GM19239 (cell line): ENCODE results near the gene FAM50A.
"Not testable (repeated sequence)": the region's sequence is repeated elsewhere in the genome, so short reads cannot be mapped to it uniquely, and the experiment has no call there.

Source experiments
- DNase-seq: peaks from one replicate; pipeline ENCODE4 v3.0.0; 2011; ENCODE audit warnings: low spot score; ENCODE audit not compliant: insufficient read length
- FAIRE-seq: peaks from 2 replicates; lab custom pipeline; 2011; peaks lifted over from hg19 to GRCh38; lab: Jason Lieb, UNC

FAM50A gene, protein sequence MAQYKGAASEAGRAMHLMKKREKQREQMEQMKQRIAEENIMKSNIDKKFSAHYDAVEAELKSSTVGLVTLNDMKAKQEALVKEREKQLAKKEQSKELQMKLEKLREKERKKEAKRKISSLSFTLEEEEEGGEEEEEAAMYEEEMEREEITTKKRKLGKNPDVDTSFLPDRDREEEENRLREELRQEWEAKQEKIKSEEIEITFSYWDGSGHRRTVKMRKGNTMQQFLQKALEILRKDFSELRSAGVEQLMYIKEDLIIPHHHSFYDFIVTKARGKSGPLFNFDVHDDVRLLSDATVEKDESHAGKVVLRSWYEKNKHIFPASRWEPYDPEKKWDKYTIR

GRCh38 chrX:154443992-154444754 is at the start of gene FAM50A:
Gene FAM50A (plus strand): TSS chrX:154444141. CDS start chrX:154444236, 95 bp downstream.
- peak; percentile 89 for FAIRE-seq
- peak; percentile 86 for DNase-seq

- not testable (repeated sequence) for FAIRE-seq, DNase-seq
These were observed 47.6 kb upstream of the FAM50A start for GRCh38 chrX:154396363-154396762.

GRCh38 chrX:154396973-154397887 is 46.7 kb upstream of the FAM50A start:
- DNase-seq (no peak), FAIRE-seq (peak; percentile 82)

- DNase-seq (peak; percentile 73), FAIRE-seq (peak; percentile 95)
These were observed 45.9 kb upstream of the FAM50A start, which contains the start of gene RPL10 for GRCh38 chrX:154397888-154398667. Gene RPL10 (plus strand): TSS chrX:154398377. CDS start chrX:154398520, 143 bp downstream.

DNA sequence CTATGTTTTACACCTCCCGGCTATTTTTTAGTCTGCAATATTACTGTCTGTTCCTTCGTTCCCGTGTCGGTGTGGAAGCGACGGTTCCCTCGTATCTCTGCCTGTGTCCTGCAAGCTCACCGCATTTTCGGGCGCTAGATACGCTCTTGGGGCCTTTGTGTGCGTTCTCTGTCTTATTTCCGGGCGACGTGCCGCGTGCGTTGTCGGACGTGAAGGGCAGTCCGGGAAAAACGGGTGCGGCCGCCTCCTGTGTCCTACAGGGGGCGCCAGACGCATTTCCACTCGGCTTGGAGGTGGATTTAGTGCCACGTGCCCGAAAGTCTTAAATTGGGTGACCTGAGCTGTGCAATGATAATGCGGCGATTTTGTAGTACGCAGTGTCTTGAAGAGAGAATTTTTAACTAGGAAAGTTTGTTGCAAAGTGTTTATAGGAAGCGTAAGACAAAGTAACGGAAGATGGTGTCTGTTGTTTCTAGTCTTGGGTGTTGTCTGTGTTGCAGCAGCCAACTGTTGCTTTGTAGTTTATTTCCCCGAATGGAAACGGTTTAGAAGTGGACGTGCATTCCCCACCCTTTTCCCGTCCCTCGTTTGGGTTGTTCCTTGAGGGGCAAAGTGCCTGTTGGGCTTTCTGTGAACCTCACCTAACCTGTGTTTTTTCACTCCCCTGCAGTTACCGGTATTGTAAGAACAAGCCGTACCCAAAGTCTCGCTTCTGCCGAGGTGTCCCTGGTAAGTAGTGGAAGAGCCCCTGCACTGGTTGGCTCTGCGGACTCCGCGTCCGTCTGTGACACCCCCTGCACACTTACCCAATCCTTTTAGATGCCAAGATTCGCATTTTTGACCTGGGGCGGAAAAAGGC is 45.0 kb upstream of the FAM50A start:
- FAIRE-seq (no peak), DNase-seq (no peak)

GRCh38 chrX:154399527-154400368 is 44.2 kb upstream of the FAM50A start:
- DNase-seq, result no peak
- FAIRE-seq, result peak; percentile 47

DNA sequence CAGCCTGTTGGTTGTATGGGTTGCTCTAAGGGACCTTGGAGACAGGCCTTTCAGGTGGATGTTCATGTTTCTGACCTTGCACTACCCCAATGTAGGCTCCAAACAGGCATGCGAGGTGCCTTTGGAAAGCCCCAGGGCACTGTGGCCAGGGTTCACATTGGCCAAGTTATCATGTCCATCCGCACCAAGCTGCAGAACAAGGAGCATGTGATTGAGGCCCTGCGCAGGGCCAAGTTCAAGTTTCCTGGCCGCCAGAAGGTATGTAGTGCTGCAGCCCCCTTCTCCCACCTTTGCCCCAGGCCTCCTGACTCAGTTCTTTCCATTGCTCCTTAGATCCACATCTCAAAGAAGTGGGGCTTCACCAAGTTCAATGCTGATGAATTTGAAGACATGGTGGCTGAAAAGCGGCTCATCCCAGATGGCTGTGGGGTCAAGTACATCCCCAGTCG is 43.5 kb upstream of the FAM50A start:
- not testable (repeated sequence) for FAIRE-seq, DNase-seq

DNA sequence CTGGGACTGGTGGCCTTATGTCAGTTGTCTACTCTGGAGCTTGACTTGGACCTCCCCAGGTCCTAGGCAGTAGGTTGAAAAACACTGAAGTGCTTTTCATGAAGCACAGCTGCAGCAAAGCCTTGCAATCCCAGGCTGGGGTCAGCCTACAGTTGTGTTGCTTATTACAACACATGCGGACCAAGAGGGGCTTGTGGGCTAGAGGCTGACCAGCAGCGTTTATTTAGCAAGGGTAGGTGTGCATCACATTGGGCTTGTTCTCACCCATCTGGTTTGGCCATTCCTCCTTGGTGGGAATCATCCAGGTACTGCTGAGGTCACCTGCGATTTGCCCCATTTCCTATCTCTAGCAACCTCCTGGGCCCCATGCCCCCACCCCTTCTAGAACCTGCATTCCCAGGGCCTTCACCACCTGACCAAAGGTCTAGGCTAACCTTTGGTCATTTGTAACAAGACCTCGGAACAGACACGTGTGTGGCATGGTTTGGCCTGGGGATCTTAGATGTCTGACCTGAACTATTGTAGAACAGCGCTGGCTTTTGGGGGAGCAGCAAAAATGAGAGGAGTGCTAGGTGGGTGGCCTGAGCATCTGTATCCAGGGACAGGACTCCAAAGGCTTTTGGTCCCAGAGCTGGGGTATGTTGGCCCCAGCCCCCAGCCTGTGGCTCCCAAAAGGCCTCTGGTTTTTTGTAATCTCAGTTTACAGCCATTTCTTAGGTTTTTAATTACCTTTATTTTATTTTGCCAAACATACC is 42.7 kb upstream of the FAM50A start:
- DNase-seq (no peak), FAIRE-seq (no peak)

DNA sequence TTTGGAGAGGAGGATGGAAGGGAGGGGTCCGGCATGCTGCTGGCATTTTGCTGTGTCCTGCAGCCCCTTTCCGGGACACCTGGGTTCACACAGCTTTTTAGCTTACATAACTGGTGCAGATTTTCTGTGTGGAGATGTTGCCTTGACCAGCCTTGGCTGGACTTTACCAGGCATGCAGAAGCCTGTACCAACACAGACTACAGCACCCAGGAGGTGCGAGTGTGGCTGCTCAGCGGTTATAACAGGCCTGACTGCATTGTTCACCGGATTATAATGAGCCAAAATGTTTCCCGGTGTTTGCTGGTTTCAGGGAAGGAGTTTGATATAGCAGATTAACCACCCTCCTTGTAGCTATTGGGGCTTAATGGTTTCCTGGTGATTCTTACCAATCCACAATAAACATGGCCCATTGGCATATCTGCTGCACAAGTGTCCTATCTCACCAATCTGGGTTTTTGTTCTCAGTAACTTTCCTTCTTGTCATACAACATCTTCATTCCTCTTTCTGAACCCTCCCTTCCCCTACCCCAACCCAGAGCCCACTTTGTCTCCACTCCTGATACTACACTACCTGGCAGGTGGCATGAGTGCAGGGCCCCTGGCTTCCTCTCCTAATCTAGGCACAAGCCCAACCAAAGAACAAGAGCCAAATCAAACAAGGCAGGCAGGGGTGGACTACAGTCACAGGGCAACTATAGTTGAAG is 41.9 kb upstream of the FAM50A start:
- no peak for DNase-seq
- FAIRE-seq, result no peak

DNA sequence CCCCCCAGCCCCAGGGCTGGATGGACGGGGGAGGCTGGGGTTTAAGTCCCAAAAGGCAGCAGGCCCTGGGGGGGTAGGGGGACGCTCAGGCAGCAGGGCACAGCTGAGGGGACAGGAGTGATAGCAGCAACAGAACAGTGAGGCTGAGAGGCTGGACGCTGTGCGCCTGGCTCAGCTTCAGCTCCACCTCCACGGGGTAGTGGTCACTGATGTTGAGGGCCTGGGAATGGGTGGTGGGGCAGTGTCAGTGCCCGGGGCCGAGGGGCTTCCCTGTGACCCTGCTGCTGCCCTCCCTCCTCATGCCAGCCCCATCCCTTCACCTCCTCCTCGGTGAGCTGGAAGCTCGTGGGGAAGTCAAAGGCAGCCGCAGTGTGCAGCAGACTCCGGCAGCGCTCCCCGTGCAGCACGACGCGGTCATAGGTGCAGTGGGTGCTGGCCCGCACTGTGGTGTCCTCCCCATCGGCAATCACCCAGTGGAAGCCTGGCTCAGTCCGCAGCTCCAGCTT is 41.3 kb upstream of the FAM50A start:
- no peak for FAIRE-seq
- no peak for DNase-seq

- DNase-seq (no peak), FAIRE-seq (no peak)
These were observed 40.7 kb upstream of the FAM50A start for GRCh38 chrX:154403192-154403591.

DNA sequence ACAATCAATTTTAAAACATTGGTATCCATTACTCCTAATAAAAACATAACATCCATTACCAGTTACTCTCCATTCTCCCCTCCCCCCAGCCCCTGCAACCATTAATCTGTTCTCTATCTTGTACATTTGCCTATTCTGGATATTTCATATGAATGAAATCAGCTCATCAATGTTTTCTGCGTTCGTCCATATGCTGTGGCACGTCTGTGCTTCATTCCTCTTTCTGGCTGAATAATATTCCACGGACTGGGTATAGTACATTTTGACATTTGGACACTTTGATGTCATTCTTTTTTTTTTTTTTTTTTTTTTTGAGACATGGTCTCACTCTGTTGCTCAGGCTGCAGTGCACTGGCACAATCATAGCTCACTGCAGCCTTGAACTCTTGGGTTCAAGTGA is 40.1 kb upstream of the FAM50A start:
- DNase-seq (no peak), FAIRE-seq (no peak)

- DNase-seq (no peak), FAIRE-seq (no peak)
These were observed 39.2 kb upstream of the FAM50A start for GRCh38 chrX:154404625-154405192.

GRCh38 chrX:154408659-154409221 is 35.2 kb upstream of the FAM50A start:
- no peak for FAIRE-seq
- DNase-seq, result no peak

DNA sequence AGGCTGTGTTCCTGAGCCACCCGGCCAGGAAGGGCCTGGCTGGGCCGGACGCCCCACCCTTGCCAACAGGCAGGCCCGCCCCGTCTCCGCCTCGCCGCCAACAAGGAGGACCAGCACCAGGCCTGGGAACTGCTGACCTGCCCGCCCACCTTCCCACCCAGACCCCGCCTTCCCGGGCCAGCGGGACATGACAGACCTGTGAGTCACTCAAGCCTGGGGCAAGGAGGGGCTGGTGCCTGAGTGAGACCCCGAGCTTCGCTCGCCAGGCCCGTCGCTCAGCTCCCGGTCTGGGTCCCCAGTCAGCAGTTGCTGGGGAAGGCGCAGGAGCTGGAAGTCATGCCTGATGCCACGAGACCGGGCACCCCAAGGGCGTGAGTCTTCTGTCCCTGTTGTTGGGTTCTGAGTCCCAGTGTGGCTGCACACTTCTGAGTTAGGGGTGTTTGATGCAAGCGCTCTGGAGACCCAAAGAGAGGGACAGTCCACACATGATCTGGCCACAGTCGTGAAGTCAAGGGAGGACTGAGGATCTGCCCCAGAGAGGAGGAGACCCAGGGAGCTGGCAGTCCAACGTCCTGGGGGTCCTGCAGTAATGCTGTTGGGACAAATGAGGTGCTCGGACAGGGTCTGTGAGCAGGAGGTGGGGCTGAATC is 34.6 kb upstream of the FAM50A start, which contains the start of gene DNASE1L1:
TSS of gene DNASE1L1 (minus strand) at position 33 of the 650 bp plus-strand sequence. CDS start 3,686 bp downstream, outside the sequence.
- FAIRE-seq, result peak; percentile 91
- DNase-seq, result no peak
